HG03520 (cell line): ENCODE data around the gene NDUFV1.

Experiments used
- ATAC-seq: cut with Tn5 transposase; IDR thresholded peaks from one replicate; pipeline ENCODE4 v1.9.1; 2021; ENCODE audit warnings: mild to moderate bottlenecking, moderate library complexity; ENCODE audit not compliant: unreplicated experiment

The NDUFV1 gene

GRCh38 chr11:67638535-67639437 lies 32.0 kb downstream of the NDUFV1 start:
- no peak for ATAC-seq

- no peak for ATAC-seq
Observed at GRCh38 chr11:67639438-67639859, 32.7 kb downstream of the NDUFV1 start, which contains the start of gene TBX10. Gene TBX10, minus strand, starts transcription at chr11:67639763. Its CDS starts 291 bp downstream, at chr11:67639472.

- ATAC-seq: no peak
Observed at GRCh38 chr11:67640021-67640757, 33.5 kb downstream of the NDUFV1 start.

- ATAC-seq: no peak
Observed at GRCh38 chr11:67640758-67641337, 34.1 kb downstream of the NDUFV1 start.

GRCh38 chr11:67641338-67642172 lies 34.8 kb downstream of the NDUFV1 start:
- no peak for ATAC-seq

GRCh38 chr11:67642173-67643120 lies 35.7 kb downstream of the NDUFV1 start:
- no peak for ATAC-seq

- ATAC-seq: no peak
Observed at GRCh38 chr11:67644042-67644441, 37.3 kb downstream of the NDUFV1 start.

- ATAC-seq: no peak
Observed at GRCh38 chr11:67644472-67645418, 38.0 kb downstream of the NDUFV1 start.

GRCh38 chr11:67645521-67646461 lies 39.1 kb downstream of the NDUFV1 start:
- no peak for ATAC-seq

- ATAC-seq: no peak
Observed at GRCh38 chr11:67646535-67647336, 40.0 kb downstream of the NDUFV1 start.

GRCh38 chr11:67647471-67647870 lies 40.7 kb downstream of the NDUFV1 start:
- no peak for ATAC-seq

GRCh38 chr11:67648140-67648795 lies 41.5 kb downstream of the NDUFV1 start:
- ATAC-seq: peak; percentile 52

- peak; percentile 1 for ATAC-seq
Observed at GRCh38 chr11:67648796-67649613, 42.3 kb downstream of the NDUFV1 start.

- no peak for ATAC-seq
Observed at GRCh38 chr11:67649634-67650510, 43.1 kb downstream of the NDUFV1 start.
